Activated CD4-positive, alpha-beta T cell treated with anti-CD3 and anti-CD28 coated beads for 1 hour (primary cell): Measurements from ENCODE around the gene URI1.
"Not testable (repeated sequence)": the region's sequence is repeated elsewhere in the genome, so short reads cannot be mapped to it uniquely, and the experiment has no call there.

Experiments
- DNase-seq: peaks from one replicate; pipeline ENCODE4 v3.0.0-alpha.2; 2020

Gene URI1

GRCh38 chr19:29942404-29943261 lies 594 bp downstream of the URI1 start:
- DNase-seq, result peak; percentile 53

- no peak for DNase-seq
Observed at GRCh38 chr19:29943615-29944014, 1.6 kb downstream of the URI1 start.

- DNase-seq, result no peak
Observed at GRCh38 chr19:29944390-29945012, 2.5 kb downstream of the URI1 start.

GRCh38 chr19:29945017-29945416 lies 3.0 kb downstream of the URI1 start:
- no peak for DNase-seq

GRCh38 chr19:29945433-29945832 lies 3.4 kb downstream of the URI1 start:
- DNase-seq, result no peak

- no peak for DNase-seq
Observed at GRCh38 chr19:29946645-29947044, 4.6 kb downstream of the URI1 start.

- no peak for DNase-seq
Observed at GRCh38 chr19:29947871-29948270, 5.8 kb downstream of the URI1 start.

GRCh38 chr19:29948759-29949470 lies 6.9 kb downstream of the URI1 start:
- DNase-seq, result not testable (repeated sequence)

- DNase-seq, result no peak
Observed at GRCh38 chr19:29952177-29952576, 10.1 kb downstream of the URI1 start.

- no peak for DNase-seq
Observed at GRCh38 chr19:29952646-29953045, 10.6 kb downstream of the URI1 start.

GRCh38 chr19:29953352-29954247 lies 11.6 kb downstream of the URI1 start:
- no peak for DNase-seq

- DNase-seq, result no peak
Observed at GRCh38 chr19:29956855-29957254, 14.8 kb downstream of the URI1 start.

GRCh38 chr19:29961311-29961710 lies 19.3 kb downstream of the URI1 start:
- DNase-seq, result no peak

GRCh38 chr19:29962793-29963192 lies 20.8 kb downstream of the URI1 start:
- no peak for DNase-seq

- no peak for DNase-seq
Observed at GRCh38 chr19:29963576-29963975, 21.5 kb downstream of the URI1 start.

- no peak for DNase-seq
Observed at GRCh38 chr19:29964171-29964570, 22.1 kb downstream of the URI1 start.

- no peak for DNase-seq
Observed at GRCh38 chr19:29965492-29965891, 23.5 kb downstream of the URI1 start.

GRCh38 chr19:29966142-29966541 lies 24.1 kb downstream of the URI1 start:
- not testable (repeated sequence) for DNase-seq

- DNase-seq, result no peak
Observed at GRCh38 chr19:29966588-29967249, 24.7 kb downstream of the URI1 start.

- no peak for DNase-seq
Observed at GRCh38 chr19:29967623-29968022, 25.6 kb downstream of the URI1 start.

- DNase-seq, result no peak
Observed at GRCh38 chr19:29969891-29970290, 27.9 kb downstream of the URI1 start.

- no peak for DNase-seq
Observed at GRCh38 chr19:29971002-29971401, 29.0 kb downstream of the URI1 start.
